K562 (cell line): Measurements from ENCODE around the gene GAB1. TPM values are rescaled to one million over a fixed set of nuclear protein-coding genes. Genes with fewer than 3 reads are reported as not detected.

Experiments used
- BDP1 ChIP-seq: IDR thresholded peaks from 3 replicates; pipeline ENCODE4 v1.6.1; 2011; ENCODE audit not compliant: insufficient read length, insufficient read depth
- BRF2 ChIP-seq: IDR thresholded peaks from 3 replicates; pipeline ENCODE4 v1.6.1; 2011; ENCODE audit warnings: borderline replicate concordance, mild to moderate bottlenecking; ENCODE audit not compliant: insufficient read length, insufficient read depth
- MAFF ChIP-seq: IDR thresholded peaks from 2 replicates; pipeline ENCODE4 v1.6.1; 2012; ENCODE audit warnings: low read length, improper control_type of control experiment
- MAZ ChIP-seq, 2 experiments: fragments of 450-650 bp in 1 of 2; sonication (generic) in 1 of 2; formaldehyde crosslinking; IDR thresholded peaks in 1 of 2; conservative IDR thresholded peaks in 1 of 2; 2 replicates each; pipeline versions ENCODE4 v1.4.0 to v1.5.0; 2020; ENCODE audit warnings: mild to moderate bottlenecking in 1 of 2, missing genetic modification reagents in 1 of 2
- NRF1 ChIP-seq, 2 experiments: fragments of 450-650 bp; IDR thresholded peaks in 1 of 2; conservative IDR thresholded peaks in 1 of 2; 2 replicates each; pipeline ENCODE4 v1.6.1; 2014; ENCODE audit warnings: mild to moderate bottlenecking in 2 of 2
- PHB ChIP-seq: fragments of 250-450 bp; sonication (Bioruptor Pico); IDR thresholded peaks from 2 replicates; pipeline ENCODE4 v1.5.0; 2021
- RBM14 ChIP-seq: fragments of 200-400 bp; formaldehyde crosslinking; IDR thresholded peaks from 2 replicates; pipeline ENCODE4 v1.6.1; 2018; ENCODE audit warnings: low read depth, mild to moderate bottlenecking, low read length, moderate library complexity, borderline replicate concordance; ENCODE audit not compliant: insufficient read depth
- SREBF1 ChIP-seq: fragments of 150-350 bp; IDR thresholded peaks from 2 replicates; pipeline ENCODE4 v1.6.1; 2014; ENCODE audit warnings: antibody characterized with exemption, low read depth, low read length, borderline replicate concordance
- ZNF655 ChIP-seq: fragments of 250-450 bp; sonication (Bioruptor Pico); IDR thresholded peaks from 2 replicates; pipeline ENCODE4 v1.5.0; 2021
- ZNF717 ChIP-seq: fragments of 250-450 bp; sonication (Bioruptor Pico); IDR thresholded peaks from 2 replicates; pipeline ENCODE4 v1.5.0; 2021
- polyA plus RNA-seq, 8 experiments: library from polyadenylated mRNA; depleted of rRNA in 4 of 8; stranded (reverse) in 5 of 8; unstranded in 3 of 8; fragments of >200 nt; fragmentation: Nextera tagmentation in 2 of 8; fragmentation: Illumina TruSeq in 1 of 8; extraction: Ambion mirVana in 2 of 8; extraction: Trizol in 1 of 8; gene quantifications; 2 replicates each; pipeline versions ENCODE4 v1.2.1 to v1.2.3, GENCODE V29; 2011 to 2014; ENCODE audit warnings: inconsistent platforms in 1 of 8, missing spikeins in 1 of 8
- total RNA-seq, 7 experiments: library from RNA; depleted of rRNA in 6 of 7; stranded (reverse); fragments of >200 nt in 6 of 7; fragmentation: Illumina TruSeq in 2 of 7; extraction: Trizol in 2 of 7; gene quantifications; 2 replicates each; pipeline versions ENCODE4 v1.2.1 to v1.2.3, GENCODE V29; 2011 to 2021; ENCODE audit warnings: low replicate concordance in 1 of 7

GAB1 gene
- total and polyA plus RNA-seq, 9 of the 15 experiments (the other 6 are each of a cell fraction or from before 2014, with no cell fraction given): 1.3 to 14.6 (median 7.5) TPM

DNA sequence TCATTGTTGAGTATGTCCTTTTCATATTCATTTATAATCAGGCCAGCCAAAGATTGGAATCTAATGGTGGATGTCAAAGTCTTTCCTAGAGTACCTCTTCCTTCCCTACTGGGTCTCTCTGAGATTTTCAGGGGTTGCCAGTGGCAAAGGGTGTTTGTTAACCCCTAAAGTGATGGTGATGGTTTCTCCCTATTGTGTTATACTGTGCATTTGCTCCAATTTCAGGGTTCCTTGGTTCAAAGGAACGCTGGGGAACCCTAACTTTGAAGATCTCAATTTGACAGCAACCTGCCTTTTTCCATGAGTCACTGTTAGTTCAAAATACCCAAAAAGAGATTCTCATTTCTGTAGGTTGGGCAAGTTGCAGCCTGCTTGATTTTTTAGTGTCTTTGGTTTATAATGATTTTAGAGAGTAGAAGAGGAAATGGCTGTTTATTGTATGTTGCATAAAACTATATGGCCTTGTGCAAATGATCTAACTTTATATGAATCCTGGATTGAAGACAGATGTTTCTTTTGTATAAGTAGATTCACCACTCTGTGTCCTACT lies 23.0 kb downstream of the GAB1 start (continued):
- no peak for TF ChIP-seq BRF2
- no peak for TF ChIP-seq PHB
- TF ChIP-seq BDP1: no peak
- TF ChIP-seq NRF1 (conservative IDR thresholded peaks at IDR 0.05 in 1 of 2, IDR thresholded peaks at IDR 0.05 in 1 of 2): no peak
- TF ChIP-seq SREBF1: no peak
- TF ChIP-seq ZNF655 (CRISPR knock-in tag): no peak
- TF ChIP-seq RBM14: no peak
- TF ChIP-seq ZNF717 (CRISPR knock-in tag): no peak
- no peak; the same call in 1 of the 2 replicates for TF ChIP-seq MAFF
- TF ChIP-seq MAZ (CRISPR knock-in tag; conservative IDR thresholded peaks at IDR 0.05 in 1 of 2, IDR thresholded peaks at IDR 0.05 in 1 of 2): no peak
